C4-2B (cell line): ENCODE results near the gene C1orf21.

Source experiments
- CTCF ChIP-seq: fragments of 450-650 bp; conservative IDR thresholded peaks from 2 replicates; pipeline ENCODE4 v1.5.1; 2017; ENCODE audit warnings: mild to moderate bottlenecking
- ZFX ChIP-seq: fragments of 450-650 bp; IDR thresholded peaks from 2 replicates; pipeline ENCODE4 v1.6.1; 2017

- TF ChIP-seq CTCF, result no peak
- TF ChIP-seq ZFX, result no peak
These were observed 126.6 kb downstream of the C1orf21 start for GRCh38 chr1:184513421-184513820.
